Endothelial cell of umbilical vein (primary cell): ENCODE data around the gene CMSS1. TPM values are rescaled to one million over a fixed set of nuclear protein-coding genes. Genes with fewer than 3 reads are reported as not detected.
A peak's percentile ranks its signal among the peaks of the same experiment; 100 is the strongest.

Experiments
- BruUV-seq: library from RNA; stranded (reverse); fragments of 400-500 nt; replicated peaks from 2 replicates; lab custom pipeline; 2021; lab: Mats Ljungman, UMichigan
- CTCF ChIA-PET: fragments of 300-600, 350-600 bp; sonication (Branson Sonifier 250); formaldehyde crosslinking; loops from one replicate; lab custom pipeline; 2021; ENCODE audit warnings: antibody characterized with exemption, inconsistent platforms; lab: Charles Lee
- POLR2A ChIA-PET: fragments of 300-600, 350-600 bp; sonication (Branson Sonifier 250); formaldehyde crosslinking; loops from one replicate; lab custom pipeline; 2021; ENCODE audit warnings: antibody characterized with exemption, inconsistent platforms; lab: Charles Lee
- DNase-seq: peaks from one replicate; pipeline ENCODE4 v3.0.0-alpha.2; 2011; ENCODE audit warnings: low read depth, low spot score
- FAIRE-seq: peaks from 2 replicates; lab custom pipeline; 2011; peaks lifted over from hg19 to GRCh38; lab: Jason Lieb, UNC
- H2AFZ ChIP-seq: 2 replicates; pipeline ENCODE4 v1.6.0; 2012; ENCODE audit warnings: low read depth, low read length, control low read depth, inconsistent platforms
- H3K27ac ChIP-seq: 2 replicates; pipeline ENCODE4 v1.5.1; 2011; ENCODE audit warnings: low read depth, mild to moderate bottlenecking, control low read depth, low read length, moderate library complexity; ENCODE audit not compliant: insufficient read depth
- H3K27me3 ChIP-seq, 2 experiments: 2 replicates each; pipeline versions ENCODE4 v1.6.0 to v1.6.1; 2011; ENCODE audit warnings: low read length in 2 of 2, mixed read lengths in 1 of 2; ENCODE audit not compliant: control insufficient read depth in 2 of 2, insufficient read depth in 2 of 2
- H3K36me3 ChIP-seq, 2 experiments: 2 replicates in 1 of 2; 3 replicates in 1 of 2; pipeline ENCODE4 v1.5.1; 2011; ENCODE audit warnings: low read length in 2 of 2, mild to moderate bottlenecking in 1 of 2, moderate library complexity in 1 of 2; ENCODE audit not compliant: control insufficient read depth in 2 of 2, insufficient read depth in 2 of 2; ENCODE audit errors: extremely low read depth in 1 of 2
- H3K4me1 ChIP-seq: 3 replicates; pipeline ENCODE4 v1.5.1; 2011; ENCODE audit warnings: mild to moderate bottlenecking, low read length; ENCODE audit not compliant: control insufficient read depth, insufficient read depth; ENCODE audit errors: extremely low read depth
- H3K4me2 ChIP-seq: 2 replicates; pipeline ENCODE4 v1.6.1; 2011; ENCODE audit warnings: low read length, control low read depth, mixed read lengths; ENCODE audit not compliant: insufficient read depth
- H3K4me3 ChIP-seq, 3 experiments: fragments of 200-600 bp in 1 of 3; sonication (generic), shearing (Covaris generic) in 1 of 3; replicated peaks in 1 of 3; 2 replicates each; pipeline ENCODE4 v1.5.1; 2011 to 2016; ENCODE audit warnings: control low read depth in 3 of 3, low read length in 3 of 3, mild to moderate bottlenecking in 2 of 3, inconsistent platforms in 1 of 3, low read depth in 1 of 3, moderate library complexity in 1 of 3; ENCODE audit not compliant: insufficient read depth in 1 of 3
- H3K79me2 ChIP-seq: 2 replicates; pipeline ENCODE4 v1.6.0; 2012; ENCODE audit warnings: low read length, inconsistent platforms; ENCODE audit not compliant: control insufficient read depth, insufficient read depth
- H3K9ac ChIP-seq: replicated peaks from 2 replicates; pipeline ENCODE3; 2011; ENCODE audit warnings: low read length, control low read depth; ENCODE audit not compliant: insufficient read depth; ENCODE audit errors: extremely low read depth
- H3K9me1 ChIP-seq: replicated peaks from 3 replicates; pipeline ENCODE4 v1.6.0; 2011; ENCODE audit warnings: mild to moderate bottlenecking, low read length; ENCODE audit not compliant: control insufficient read depth, insufficient read depth; ENCODE audit errors: extremely low read depth
- H3K9me3 ChIP-seq: replicated peaks from 2 replicates; pipeline ENCODE4 v1.5.1; 2012; ENCODE audit warnings: low read length, inconsistent platforms; ENCODE audit not compliant: control insufficient read depth, insufficient read depth
- H4K20me1 ChIP-seq: replicated peaks from 2 replicates; pipeline ENCODE3; 2011; ENCODE audit warnings: mild to moderate bottlenecking, low read length; ENCODE audit not compliant: control insufficient read depth, insufficient read depth; ENCODE audit errors: extremely low read depth
- CTCF ChIP-seq, 2 donors: IDR thresholded peaks; 1 replicate in 1 of 2; 2 replicates in 1 of 2; pipeline ENCODE4 v1.5.1; 2011; ENCODE audit warnings: low read length in 2 of 2, mild to moderate bottlenecking in 2 of 2, moderate library complexity in 2 of 2, control low read depth in 1 of 2, inconsistent platforms in 1 of 2, low read depth in 1 of 2; ENCODE audit not compliant: insufficient read depth in 1 of 2; ENCODE audit errors: extremely low read depth in 1 of 2
- EZH2 ChIP-seq: IDR thresholded peaks from 2 replicates; pipeline ENCODE4 v1.6.1; 2012; ENCODE audit warnings: borderline replicate concordance, low read depth, mild to moderate bottlenecking, moderate library complexity, low read length, inconsistent platforms; ENCODE audit not compliant: severe bottlenecking
- FOS ChIP-seq: IDR thresholded peaks from 2 replicates; pipeline ENCODE4 v1.6.1; 2011; ENCODE audit warnings: mild to moderate bottlenecking, low read length, moderate library complexity, borderline replicate concordance; ENCODE audit not compliant: insufficient read depth
- GATA2 ChIP-seq: IDR thresholded peaks from 2 replicates; pipeline ENCODE4 v1.7.0; 2011; ENCODE audit warnings: low read depth, mild to moderate bottlenecking, moderate library complexity, mixed read lengths, low read length; ENCODE audit not compliant: insufficient read length, insufficient read depth
- MAX ChIP-seq: IDR thresholded peaks from 2 replicates; pipeline ENCODE4 v1.6.1; 2011; ENCODE audit not compliant: insufficient read depth, insufficient read length
- POLR2AphosphoS5 ChIP-seq: IDR thresholded peaks from 2 replicates; pipeline ENCODE4 v1.6.1; 2012; ENCODE audit warnings: low read depth, mild to moderate bottlenecking, control low read depth, low read length, moderate library complexity; ENCODE audit not compliant: insufficient read depth
- dilution Hi-C: fragments of 300-500 bp; cut with MboI; formaldehyde crosslinking; loops from one replicate; pipeline ENCODE4 v1.15.0; 2019; ENCODE audit warnings: low sequenced_read_pairs; ENCODE audit not compliant: extremely low pct_ligation_motif_present
- intact Hi-C: fragments of 100-400 bp; cut with micrococcal nuclease; formaldehyde crosslinking; loops from one replicate; pipeline ENCODE4 v1.10.0; 2022
- polyA plus RNA-seq, 4 experiments: library from polyadenylated mRNA; depleted of rRNA in 3 of 4; stranded (reverse) in 3 of 4; unstranded in 1 of 4; fragments of >200 nt; gene quantifications; 2 replicates each; pipeline versions ENCODE4 v1.2.1 to v1.2.3, GENCODE V29; 2011 to 2012; ENCODE audit warnings: missing spikeins in 1 of 4
- total RNA-seq: library from RNA; stranded (reverse); gene quantifications from 2 replicates; pipeline ENCODE4 v1.2.3, GENCODE V29; 2021

Gene CMSS1
- total and polyA plus RNA-seq, 2 donors (not counting 3 experiments of a cell fraction or from before 2014, with no cell fraction given) = 9.7 to 60.6 TPM

- Histone ChIP-seq H2AFZ (no peak overlapping the region), H4K20me1 (no peaks in the 10 kb centered on the region), H3K27me3 (peaks cover 0 to 2% of the 10 kb centered on the region in 2 experiments), H3K9me3 (no peaks in the 10 kb centered on the region), H3K4me2 (no peak overlapping the region), H3K36me3 (no peaks in the 10 kb centered on the region), H3K4me3 (no peak overlapping the region), H3K27ac (no peak overlapping the region), H3K4me1 (no peaks in the 10 kb centered on the region), H3K79me2 (no peaks in the 10 kb centered on the region), H3K9ac (no peak overlapping the region), H3K9me1 (no peaks in the 10 kb centered on the region)
- no TSS peak for BruUV-seq
- FAIRE-seq = no peak
- dilution Hi-C loops (no loop called here), intact Hi-C loops (no loop called here)
- CTCF ChIA-PET = no interaction called here
- TF ChIP-seq EZH2 = no peak
- TF ChIP-seq POLR2AphosphoS5 = no peak
- DNase-seq = peak; percentile 67
- POLR2A ChIA-PET = no interaction called here
Measured at GRCh38 chr3:100189444-100189964, 371.8 kb downstream of the CMSS1 start.

GRCh38 chr3:100195375-100195774, 377.7 kb downstream of the CMSS1 start:
- Histone ChIP-seq H2AFZ (no peak overlapping the region), H3K4me3 (no peak overlapping the region), H3K36me3 (no peaks in the 10 kb centered on the region), H3K4me2 (no peak overlapping the region), H3K9me1 (no peaks in the 10 kb centered on the region), H3K9ac (no peak overlapping the region), H3K27ac (no peak overlapping the region), H3K79me2 (no peaks in the 10 kb centered on the region), H3K27me3 (no peaks in the 10 kb centered on the region), H4K20me1 (no peaks in the 10 kb centered on the region), H3K4me1 (no peaks in the 10 kb centered on the region), H3K9me3 (no peaks in the 10 kb centered on the region)
- DNase-seq = no peak
- dilution Hi-C loops (no loop called here), intact Hi-C loops (no loop called here)
- TF ChIP-seq CTCF (IDR thresholded peaks at IDR 0.05; ENCODE audit: extremely low read depth in 1 of 2, insufficient read depth in 1 of 2, low read depth in 1 of 2, low read length in 2 of 2) (no peak), GATA2 (no peak), FOS (no peak), EZH2 (no peak), MAX (no peak)
- ChIA-PET POLR2A (interaction anchor here (0.6 kb wide), 1 partner anchor 10 kb away, joined by 3 read pairs; no protein-coding TSS in a partner anchor), CTCF (interaction anchor here (0.7 to 1.6 kb wide), 5 partner anchors 8 to 352 kb away, joined by 3 read pairs; no protein-coding TSS in a partner anchor)
- FAIRE-seq = no peak
- BruUV-seq = no TSS peak
